Activated CD8-positive, alpha-beta memory T cell treated with anti-CD3 and anti-CD28 coated beads, Interleukin-2, amount 50 U/mL, for 24 hours (primary cell): ENCODE measurements around the gene XXYLT1.
"Not testable (repeated sequence)": the region's sequence is repeated elsewhere in the genome, so short reads cannot be mapped to it uniquely, and the experiment has no call there.

Source experiments
- DNase-seq: peaks from one replicate; pipeline ENCODE4 v3.0.0-alpha.2; 2020; ENCODE audit errors: extremely low read depth

Gene XXYLT1, protein sequence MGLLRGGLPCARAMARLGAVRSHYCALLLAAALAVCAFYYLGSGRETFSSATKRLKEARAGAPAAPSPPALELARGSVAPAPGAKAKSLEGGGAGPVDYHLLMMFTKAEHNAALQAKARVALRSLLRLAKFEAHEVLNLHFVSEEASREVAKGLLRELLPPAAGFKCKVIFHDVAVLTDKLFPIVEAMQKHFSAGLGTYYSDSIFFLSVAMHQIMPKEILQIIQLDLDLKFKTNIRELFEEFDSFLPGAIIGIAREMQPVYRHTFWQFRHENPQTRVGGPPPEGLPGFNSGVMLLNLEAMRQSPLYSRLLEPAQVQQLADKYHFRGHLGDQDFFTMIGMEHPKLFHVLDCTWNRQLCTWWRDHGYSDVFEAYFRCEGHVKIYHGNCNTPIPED

GRCh38 chr3:195270817-195271409, at the start of gene XXYLT1:
Gene XXYLT1, minus strand, starts transcription at chr3:195271159. Its CDS starts 101 bp downstream, at chr3:195271058.
- peak; percentile 69 for DNase-seq

DNA sequence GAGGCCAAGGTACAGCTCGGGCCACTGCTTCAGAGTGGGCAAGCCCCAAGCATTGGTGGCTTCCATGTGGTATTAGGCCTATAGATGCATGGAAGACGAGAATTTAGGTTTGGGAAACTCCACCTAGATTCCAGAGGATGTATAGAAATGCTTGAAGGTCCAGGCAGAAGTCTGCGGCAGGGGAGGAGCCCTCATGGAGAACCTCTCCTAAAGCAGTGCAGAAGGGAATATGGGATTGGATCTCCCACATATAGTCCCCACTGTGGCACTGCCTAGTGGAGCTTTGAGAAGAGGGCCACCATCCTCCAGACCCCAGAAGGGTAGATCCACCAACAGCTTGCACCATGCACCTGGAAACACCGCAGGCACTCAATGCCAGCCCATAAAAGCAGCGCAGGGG, 48.1 kb upstream of the XXYLT1 start:
- no peak for DNase-seq

- no peak for DNase-seq
These were observed 41.8 kb upstream of the XXYLT1 start for GRCh38 chr3:195312714-195313113.

GRCh38 chr3:195307711-195308110, 36.8 kb upstream of the XXYLT1 start:
- DNase-seq: no peak

DNA sequence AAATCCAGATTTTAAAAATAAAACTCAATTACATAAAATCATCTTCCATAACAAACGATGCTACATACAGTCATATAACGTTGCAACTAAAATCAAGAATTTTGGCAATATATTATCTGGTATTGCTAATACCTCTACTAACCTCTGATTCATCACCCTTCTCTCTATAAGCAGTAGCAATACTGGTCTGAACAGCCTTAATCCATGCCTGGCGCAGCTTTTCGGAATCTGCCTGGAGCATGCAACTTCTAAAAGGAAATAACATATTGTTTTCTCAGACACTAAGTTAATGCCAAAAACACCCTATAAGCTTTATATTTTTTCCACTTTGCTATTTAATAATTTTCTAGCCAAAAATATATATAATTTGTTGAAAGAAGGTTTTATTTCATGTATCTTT, 35.4 kb upstream of the XXYLT1 start:
- DNase-seq: no peak

DNA sequence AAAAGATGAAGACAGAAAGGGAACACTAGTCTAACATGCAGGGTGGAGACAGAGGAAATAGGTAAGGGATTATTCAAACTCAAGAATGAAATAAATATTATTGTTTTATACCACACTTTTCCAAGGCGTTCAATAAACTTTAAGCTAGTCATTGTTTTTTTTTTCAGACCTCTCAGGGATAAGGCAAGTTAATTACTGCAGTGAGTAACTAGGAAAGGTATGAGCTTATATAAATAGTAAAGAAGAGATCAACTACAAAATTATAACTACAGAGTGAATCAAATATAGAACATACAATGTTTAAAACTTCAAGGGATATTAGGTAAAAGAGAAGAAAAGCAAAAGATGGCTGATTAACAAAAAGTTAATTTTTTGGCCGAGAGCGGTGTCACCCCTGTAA, 31.5 kb upstream of the XXYLT1 start:
- DNase-seq: no peak

DNA sequence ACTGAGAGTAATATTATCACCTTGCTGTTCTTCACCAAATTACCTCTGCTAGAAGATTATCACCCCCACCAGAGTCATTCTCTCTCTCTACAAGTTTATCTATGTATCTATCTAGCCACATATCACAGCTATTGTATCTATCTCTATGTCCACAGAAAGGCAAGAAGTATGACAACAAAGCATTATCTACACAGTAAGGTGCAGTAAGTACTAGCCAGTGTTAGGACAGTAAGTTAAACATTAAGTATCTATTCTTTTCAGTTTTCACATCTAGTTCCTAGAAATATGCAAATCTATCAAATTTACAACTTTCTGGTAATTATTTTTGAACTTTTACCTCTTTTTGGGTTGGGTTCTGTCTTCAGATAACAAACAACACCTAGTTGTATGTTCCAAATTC, 26.5 kb upstream of the XXYLT1 start:
- DNase-seq: no peak

GRCh38 chr3:195296662-195297061, 25.7 kb upstream of the XXYLT1 start:
- no peak for DNase-seq

DNA sequence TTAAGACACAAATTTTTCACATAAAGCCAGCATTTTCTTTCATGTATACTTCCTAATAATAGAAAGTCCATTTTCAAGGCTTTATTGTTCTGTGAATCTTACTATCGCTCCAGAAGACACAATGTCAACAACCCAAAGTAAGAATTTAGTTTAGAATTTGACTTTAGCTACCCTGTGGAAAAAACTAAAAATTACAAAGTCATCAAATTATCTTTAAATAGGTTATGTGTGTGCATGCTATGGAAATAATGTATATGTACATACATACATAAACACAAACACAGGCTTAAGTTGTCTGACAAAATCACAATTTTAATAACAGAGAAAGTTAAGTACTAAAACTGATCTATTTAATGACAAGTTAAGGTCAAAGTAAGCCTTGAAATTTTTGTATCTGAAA, 20.2 kb upstream of the XXYLT1 start:
- no peak for DNase-seq

GRCh38 chr3:195290643-195291042, 19.7 kb upstream of the XXYLT1 start:
- DNase-seq: not testable (repeated sequence)

- no peak for DNase-seq
These were observed 15.3 kb upstream of the XXYLT1 start for GRCh38 chr3:195286115-195286872.

DNA sequence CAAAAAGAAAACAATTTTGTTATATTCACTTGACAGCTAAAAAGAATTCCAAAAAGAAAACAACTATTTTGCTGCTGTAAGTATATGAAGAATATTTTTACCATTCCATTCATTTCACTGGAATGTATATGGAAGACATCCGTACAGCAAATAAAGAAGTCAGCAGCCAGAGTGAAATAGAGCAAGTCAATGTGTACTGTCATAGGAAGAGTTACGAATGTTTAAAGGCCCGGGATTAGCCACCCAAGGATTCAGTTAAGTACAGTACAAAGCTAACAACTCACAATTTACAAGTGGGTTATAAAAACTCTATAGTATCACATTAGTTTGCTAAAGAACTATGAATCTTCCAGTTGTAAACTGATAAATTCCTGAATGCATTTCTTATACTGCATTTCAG, 14.4 kb upstream of the XXYLT1 start:
- no peak for DNase-seq

DNA sequence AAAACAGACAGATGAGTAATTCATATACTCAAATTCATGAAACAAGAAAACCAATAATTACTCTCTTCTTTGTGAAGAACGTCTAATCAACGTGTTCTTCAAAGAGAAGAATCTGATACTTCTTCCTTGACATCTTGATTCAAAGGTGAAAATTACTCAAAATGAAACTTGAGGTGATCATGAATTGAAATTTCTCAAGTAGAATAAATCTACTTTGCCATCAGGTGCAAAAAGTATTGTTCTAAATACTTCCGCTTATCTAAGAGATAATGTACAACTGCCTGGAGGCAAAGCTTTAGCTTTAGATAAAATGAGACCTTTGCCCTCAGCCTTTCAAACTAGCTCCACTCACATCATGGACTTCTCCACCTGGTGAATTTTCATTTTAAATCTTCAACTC, 13.9 kb upstream of the XXYLT1 start:
- no peak for DNase-seq

- no peak for DNase-seq
These were observed 12.0 kb upstream of the XXYLT1 start for GRCh38 chr3:195282961-195283360.

DNA sequence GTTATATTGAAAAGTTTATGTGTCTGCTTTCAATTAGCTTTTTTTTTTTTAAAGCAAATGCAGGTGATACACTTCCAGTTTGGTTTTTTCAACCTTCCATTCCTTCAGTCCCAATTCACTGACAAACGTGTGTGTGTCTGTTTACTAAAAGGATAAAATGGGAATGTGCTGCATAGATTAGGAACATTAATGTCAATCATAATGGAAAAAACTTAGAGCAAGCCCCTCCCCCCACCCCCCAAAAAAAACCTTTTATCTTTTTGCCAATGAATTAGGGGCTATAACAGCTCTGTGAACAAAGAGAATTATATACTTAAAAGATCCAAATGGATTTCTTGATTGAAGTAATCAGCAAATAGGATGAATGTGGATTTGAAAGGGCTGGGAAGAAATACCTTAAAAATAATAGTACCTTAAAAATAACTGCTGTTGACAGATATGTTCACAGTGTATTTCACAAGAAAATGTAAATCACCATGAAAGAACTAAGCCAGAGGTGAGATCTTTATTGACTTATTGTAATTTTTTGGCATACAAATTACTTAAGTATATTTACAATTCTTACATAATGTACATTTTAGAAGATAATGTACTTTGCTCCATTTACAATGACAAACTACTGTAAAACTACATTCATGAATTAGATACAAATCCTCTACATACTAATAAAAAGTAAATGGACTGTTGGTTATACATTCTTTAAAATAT, 3.5 kb upstream of the XXYLT1 start:
- DNase-seq: no peak

- DNase-seq: peak; percentile 75
These were observed 668 bp upstream of the XXYLT1 start for GRCh38 chr3:195271410-195272243.

DNA sequence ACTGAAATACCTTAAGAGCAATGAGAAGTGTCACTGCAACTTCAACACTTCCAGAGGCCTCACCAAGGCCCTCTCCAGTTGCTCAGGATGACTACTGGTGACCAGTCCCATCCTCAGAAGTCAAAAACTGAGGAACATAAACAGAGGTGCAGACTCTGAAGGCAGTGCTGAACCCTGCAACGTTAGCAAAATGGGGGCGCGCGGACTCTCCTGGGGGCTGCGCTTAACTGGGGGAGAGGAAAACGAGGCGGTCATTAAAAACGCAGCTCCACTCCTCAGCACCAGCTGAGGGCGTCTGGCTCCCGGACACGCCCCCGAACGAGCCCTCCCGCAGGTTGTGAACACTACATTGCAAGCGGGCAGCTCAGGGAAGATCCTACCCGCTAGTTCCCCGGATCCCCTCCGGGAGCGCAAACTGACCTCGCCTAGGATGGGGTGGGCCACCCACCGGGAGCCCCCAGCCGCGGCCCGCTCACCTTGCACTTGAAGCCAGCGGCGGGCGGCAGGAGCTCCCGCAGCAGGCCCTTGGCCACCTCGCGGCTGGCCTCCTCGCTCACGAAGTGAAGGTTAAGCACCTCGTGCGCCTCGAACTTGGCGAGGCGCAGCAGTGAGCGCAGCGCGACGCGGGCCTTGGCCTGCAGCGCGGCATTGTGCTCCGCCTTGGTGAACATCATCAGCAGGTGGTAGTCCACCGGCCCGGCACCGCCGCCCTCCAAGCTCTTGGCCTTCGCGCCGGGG, 711 bp downstream of the XXYLT1 start:
- no peak for DNase-seq

DNA sequence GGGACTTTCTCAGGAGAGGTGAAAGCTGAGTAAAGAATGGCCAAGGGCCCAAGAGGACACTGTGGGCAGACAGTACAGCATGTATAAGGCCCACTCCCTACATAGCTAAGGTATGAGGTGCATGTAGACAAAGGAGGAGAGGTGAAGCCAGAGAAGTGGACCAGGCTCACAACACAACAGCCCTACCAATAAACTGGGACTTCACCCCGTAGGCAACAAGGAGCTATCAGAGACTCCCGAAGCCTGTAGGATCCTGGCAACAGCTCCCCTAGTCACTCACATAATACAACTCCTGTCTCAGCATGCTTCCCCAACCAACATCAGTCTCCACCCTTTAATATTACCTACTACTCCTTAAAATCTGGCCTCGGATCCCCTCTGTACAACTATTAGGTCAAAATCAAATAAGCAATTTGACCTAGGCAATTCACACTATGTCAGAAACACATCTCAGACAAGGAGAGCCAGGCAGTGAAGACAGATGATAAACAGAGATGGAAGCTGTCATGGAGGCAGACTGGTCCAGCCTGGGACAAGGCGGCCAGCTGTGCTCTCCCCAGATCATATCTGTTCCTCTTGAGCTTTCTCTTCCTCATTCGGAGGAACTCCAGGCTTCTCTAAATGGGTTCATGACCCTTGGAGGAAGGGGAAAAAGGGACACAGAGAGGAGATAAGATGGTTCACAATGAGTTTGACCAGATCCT, 1.4 kb downstream of the XXYLT1 start:
- DNase-seq: no peak

GRCh38 chr3:195268576-195269309, 2.2 kb downstream of the XXYLT1 start:
- no peak for DNase-seq
